ENCODE results near the gene UBE2J1.

UBE2J1 gene

DNA sequence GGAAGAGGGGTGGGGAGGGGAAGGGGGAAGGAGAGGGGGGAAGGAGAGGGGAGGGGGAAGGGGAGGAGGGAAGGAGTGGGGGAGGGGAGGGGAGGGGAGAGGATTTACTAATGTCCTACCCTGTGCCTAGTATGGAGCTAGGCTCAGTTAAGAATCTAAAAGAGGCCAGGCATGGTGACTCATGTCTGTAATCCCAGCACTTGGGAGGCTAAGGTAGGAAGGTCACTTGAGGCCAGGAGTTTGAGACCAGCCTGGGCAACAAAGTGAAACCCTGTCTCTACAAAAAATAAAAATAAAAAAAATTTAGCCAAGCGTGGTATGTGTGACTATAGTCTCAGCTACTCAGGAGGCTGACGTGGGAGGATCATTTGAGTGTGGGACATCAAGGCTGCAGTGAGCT, 13.0 kb downstream of the UBE2J1 start:
- POLR2A ChIA-PET = no interaction called here
- no peak for DNase-seq (ENCODE audit: extremely low spot score)
- TF ChIP-seq HDGF (IDR thresholded peaks at IDR 0.05; ENCODE audit: borderline replicate concordance) (no peak), LEF1 (IDR thresholded peaks at IDR 0.05; ENCODE audit: borderline replicate concordance) (no peak), SUZ12 (IDR thresholded peaks at IDR 0.05) (no peak), L3MBTL2 (conservative IDR thresholded peaks at IDR 0.05) (no peak), CTBP1 (IDR thresholded peaks at IDR 0.05; ENCODE audit: borderline replicate concordance) (no peak), FOXK2 (IDR thresholded peaks at IDR 0.05) (no peak), ARNT (IDR thresholded peaks at IDR 0.05) (no peak), FOXA1 (IDR thresholded peaks at IDR 0.05) (no peak), FOXM1 (IDR thresholded peaks at IDR 0.05; ENCODE audit: borderline replicate concordance) (no peak), TARDBP (IDR thresholded peaks at IDR 0.05) (no peak), ZNF384 (IDR thresholded peaks at IDR 0.05) (no peak), ELF4 (IDR thresholded peaks at IDR 0.05) (no peak; the same call in 1 of the 2 replicates), NFRKB (IDR thresholded peaks at IDR 0.05) (no peak), SP1 (IDR thresholded peaks at IDR 0.05) (no peak), BHLHE40 (IDR thresholded peaks at IDR 0.05; ENCODE audit: borderline replicate concordance) (no peak)
- TF ChIP-seq, protein P1, sequence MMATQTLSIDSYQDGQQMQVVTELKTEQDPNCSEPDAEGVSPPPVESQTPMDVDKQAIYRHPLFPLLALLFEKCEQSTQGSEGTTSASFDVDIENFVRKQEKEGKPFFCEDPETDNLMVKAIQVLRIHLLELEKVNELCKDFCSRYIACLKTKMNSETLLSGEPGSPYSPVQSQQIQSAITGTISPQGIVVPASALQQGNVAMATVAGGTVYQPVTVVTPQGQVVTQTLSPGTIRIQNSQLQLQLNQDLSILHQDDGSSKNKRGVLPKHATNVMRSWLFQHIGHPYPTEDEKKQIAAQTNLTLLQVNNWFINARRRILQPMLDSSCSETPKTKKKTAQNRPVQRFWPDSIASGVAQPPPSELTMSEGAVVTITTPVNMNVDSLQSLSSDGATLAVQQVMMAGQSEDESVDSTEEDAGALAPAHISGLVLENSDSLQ (IDR thresholded peaks at IDR 0.05) = no peak
- CTCF ChIA-PET = no interaction called here

DNA sequence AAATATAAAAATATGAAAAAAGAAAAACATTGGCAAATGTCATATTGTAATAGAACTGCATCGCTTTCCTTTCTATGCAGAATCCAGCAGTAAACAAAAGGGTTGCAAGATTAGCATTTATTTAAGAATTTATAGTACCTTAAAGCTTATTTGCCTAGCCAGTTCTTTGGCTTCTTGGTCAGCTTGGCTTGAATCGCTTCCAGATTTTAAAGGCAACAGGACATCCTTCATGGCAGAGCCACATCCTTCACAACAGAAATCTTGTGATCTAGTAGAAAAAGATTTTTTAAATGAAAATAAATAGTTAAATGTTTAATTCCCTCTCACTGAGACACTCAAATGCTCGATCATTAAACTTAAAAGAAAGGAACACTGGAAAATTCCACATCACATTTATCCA, 17.4 kb downstream of the UBE2J1 start:
- POLR2A ChIA-PET = no interaction called here
- no peak for DNase-seq (ENCODE audit: extremely low spot score)
- CTCF ChIA-PET = no interaction called here
- TF ChIP-seq CTBP1 (IDR thresholded peaks at IDR 0.05; ENCODE audit: borderline replicate concordance) = no peak
- TF ChIP-seq HDGF (IDR thresholded peaks at IDR 0.05; ENCODE audit: borderline replicate concordance) = no peak
- TF ChIP-seq FOXK2 (IDR thresholded peaks at IDR 0.05) = no peak
- TF ChIP-seq, protein P1 (IDR thresholded peaks at IDR 0.05) = no peak
- no peak for TF ChIP-seq FOXA1 (IDR thresholded peaks at IDR 0.05)
- no peak for TF ChIP-seq LEF1 (IDR thresholded peaks at IDR 0.05; ENCODE audit: borderline replicate concordance)
- no peak for TF ChIP-seq ARNT (IDR thresholded peaks at IDR 0.05)
- no peak for TF ChIP-seq SP1 (IDR thresholded peaks at IDR 0.05)
- no peak for TF ChIP-seq NFRKB (IDR thresholded peaks at IDR 0.05)
- no peak for TF ChIP-seq ZNF384 (IDR thresholded peaks at IDR 0.05)
- no peak for TF ChIP-seq TARDBP (IDR thresholded peaks at IDR 0.05)
- no peak for TF ChIP-seq BHLHE40 (IDR thresholded peaks at IDR 0.05; ENCODE audit: borderline replicate concordance)
- TF ChIP-seq L3MBTL2 (conservative IDR thresholded peaks at IDR 0.05) = no peak
- TF ChIP-seq ELF4 (IDR thresholded peaks at IDR 0.05) = no peak
- no peak for TF ChIP-seq FOXM1 (IDR thresholded peaks at IDR 0.05; ENCODE audit: borderline replicate concordance)
- TF ChIP-seq SUZ12 (IDR thresholded peaks at IDR 0.05) = no peak

DNA sequence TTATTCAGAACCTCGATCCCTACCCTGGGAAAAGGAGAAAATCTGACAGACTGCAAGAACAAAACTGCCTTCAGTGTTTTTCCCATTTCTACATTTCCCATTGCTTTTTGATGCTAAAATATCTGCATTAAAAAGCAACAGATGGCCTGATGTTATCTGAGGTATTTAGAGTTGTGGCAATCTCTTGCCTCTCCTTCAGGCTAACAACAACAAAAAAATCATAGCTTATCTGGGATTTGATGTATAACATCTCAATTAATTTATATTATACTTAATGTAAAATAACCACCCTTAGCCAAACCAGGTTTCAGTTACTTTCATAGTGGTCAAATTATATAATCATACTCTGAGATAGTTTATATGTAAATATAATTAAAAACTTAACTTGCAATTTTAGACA, 21.6 kb downstream of the UBE2J1 start:
- POLR2A ChIA-PET = no interaction called here
- no peak for DNase-seq (ENCODE audit: extremely low spot score)
- CTCF ChIA-PET = no interaction called here
- TF ChIP-seq ARNT (IDR thresholded peaks at IDR 0.05) = no peak
- TF ChIP-seq TARDBP (IDR thresholded peaks at IDR 0.05) = no peak
- TF ChIP-seq FOXA1 (IDR thresholded peaks at IDR 0.05) = no peak
- no peak for TF ChIP-seq ELF4 (IDR thresholded peaks at IDR 0.05)
- TF ChIP-seq FOXM1 (IDR thresholded peaks at IDR 0.05; ENCODE audit: borderline replicate concordance) = no peak
- TF ChIP-seq LEF1 (IDR thresholded peaks at IDR 0.05; ENCODE audit: borderline replicate concordance) = no peak
- no peak for TF ChIP-seq SUZ12 (IDR thresholded peaks at IDR 0.05)
- no peak for TF ChIP-seq CTBP1 (IDR thresholded peaks at IDR 0.05; ENCODE audit: borderline replicate concordance)

DNA sequence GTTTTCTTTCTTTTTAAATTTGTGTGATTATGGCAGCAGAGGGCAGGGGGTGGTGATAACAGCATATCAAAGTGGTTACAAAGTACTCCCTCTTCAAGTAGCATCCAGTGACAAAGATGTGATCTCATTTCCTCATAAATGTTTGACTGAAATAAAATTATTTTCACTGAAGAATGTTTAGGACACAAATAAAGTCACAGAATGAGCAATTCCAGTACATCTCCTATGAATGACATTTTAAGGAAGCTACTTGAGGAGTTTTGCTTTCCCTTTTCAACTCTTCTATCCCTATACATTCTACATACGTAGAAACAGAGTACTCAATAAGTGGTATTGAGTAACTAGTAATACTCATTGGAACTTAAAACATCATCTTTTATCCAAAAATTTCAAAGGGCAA, 23.5 kb downstream of the UBE2J1 start:
- CTCF ChIA-PET = no interaction called here
- TF ChIP-seq FOXM1 (IDR thresholded peaks at IDR 0.05; ENCODE audit: borderline replicate concordance) (no peak), LEF1 (IDR thresholded peaks at IDR 0.05; ENCODE audit: borderline replicate concordance) (no peak), ARNT (IDR thresholded peaks at IDR 0.05) (no peak), BHLHE40 (IDR thresholded peaks at IDR 0.05; ENCODE audit: borderline replicate concordance) (no peak), TARDBP (IDR thresholded peaks at IDR 0.05) (no peak), ZNF384 (IDR thresholded peaks at IDR 0.05) (no peak), HDGF (IDR thresholded peaks at IDR 0.05; ENCODE audit: borderline replicate concordance) (no peak), FOXA1 (IDR thresholded peaks at IDR 0.05) (no peak), ELF4 (IDR thresholded peaks at IDR 0.05) (no peak)
- no peak for DNase-seq (ENCODE audit: extremely low spot score)
- POLR2A ChIA-PET = no interaction called here

DNA sequence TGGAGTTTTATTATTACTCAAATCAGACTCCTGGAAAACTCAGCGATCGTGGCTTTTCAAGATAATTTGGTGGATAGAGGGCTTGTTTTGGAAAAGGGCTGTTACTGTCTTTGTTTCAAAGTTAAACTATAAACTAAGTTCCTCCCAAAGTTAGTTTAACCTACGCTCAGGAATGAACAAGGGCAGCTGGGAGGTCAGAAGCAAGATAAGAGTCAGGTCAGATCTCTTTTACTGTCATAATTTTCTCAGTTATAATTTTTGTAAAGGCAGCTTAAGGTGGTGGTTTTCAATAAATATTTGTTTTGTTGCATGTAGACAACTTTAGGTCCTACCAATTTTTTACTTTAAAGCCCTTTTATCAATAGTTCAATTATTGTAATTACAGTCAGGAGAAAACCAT, 28.2 kb downstream of the UBE2J1 start:
- POLR2A ChIA-PET = no interaction called here
- TF ChIP-seq ZNF384 (IDR thresholded peaks at IDR 0.05) (no peak), CTBP1 (IDR thresholded peaks at IDR 0.05; ENCODE audit: borderline replicate concordance) (no peak), L3MBTL2 (conservative IDR thresholded peaks at IDR 0.05) (no peak), TARDBP (IDR thresholded peaks at IDR 0.05) (no peak), NFRKB (IDR thresholded peaks at IDR 0.05) (no peak), ELF4 (IDR thresholded peaks at IDR 0.05) (no peak), SP1 (IDR thresholded peaks at IDR 0.05) (no peak), FOXK2 (IDR thresholded peaks at IDR 0.05) (no peak), HDGF (IDR thresholded peaks at IDR 0.05; ENCODE audit: borderline replicate concordance) (no peak), LEF1 (IDR thresholded peaks at IDR 0.05; ENCODE audit: borderline replicate concordance) (no peak), FOXM1 (IDR thresholded peaks at IDR 0.05; ENCODE audit: borderline replicate concordance) (no peak)
- TF ChIP-seq, protein P1 (IDR thresholded peaks at IDR 0.05) = no peak
- no peak for DNase-seq (ENCODE audit: extremely low spot score)
- CTCF ChIA-PET = no interaction called here

DNA sequence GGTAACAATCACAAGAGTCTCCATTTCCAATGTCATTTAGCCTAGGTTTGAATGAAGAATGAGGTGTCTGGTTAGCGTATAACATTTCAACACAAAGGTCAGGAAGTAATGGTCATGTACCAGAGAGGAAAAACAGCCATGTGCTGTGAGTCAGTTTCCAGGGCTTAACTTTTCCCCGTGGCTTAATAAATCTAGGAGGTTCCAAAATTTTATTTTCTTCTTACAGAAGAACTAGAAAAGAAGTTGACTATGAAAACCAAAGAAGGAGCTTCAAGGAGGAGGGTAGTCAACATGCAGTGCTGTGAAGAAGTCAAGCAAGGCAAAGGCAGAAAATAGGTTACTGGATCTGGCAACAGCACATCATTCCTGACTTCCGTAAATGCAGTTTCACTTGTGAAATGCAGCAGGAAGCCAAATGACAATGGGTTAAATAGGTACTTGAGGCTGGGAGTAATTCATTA, 29.0 kb downstream of the UBE2J1 start:
- ChIA-PET POLR2A (no interaction called here), CTCF (no interaction called here)
- TF ChIP-seq CTBP1 (IDR thresholded peaks at IDR 0.05; ENCODE audit: borderline replicate concordance) (no peak), FOXA1 (IDR thresholded peaks at IDR 0.05) (no peak), TARDBP (IDR thresholded peaks at IDR 0.05) (no peak), HDGF (IDR thresholded peaks at IDR 0.05; ENCODE audit: borderline replicate concordance) (no peak), NFRKB (IDR thresholded peaks at IDR 0.05) (no peak), FOXK2 (IDR thresholded peaks at IDR 0.05) (no peak), ELF4 (IDR thresholded peaks at IDR 0.05) (no peak), SP1 (IDR thresholded peaks at IDR 0.05) (no peak), L3MBTL2 (conservative IDR thresholded peaks at IDR 0.05) (no peak), LEF1 (IDR thresholded peaks at IDR 0.05; ENCODE audit: borderline replicate concordance) (no peak), ZNF384 (IDR thresholded peaks at IDR 0.05) (no peak)
- TF ChIP-seq, protein P1 (IDR thresholded peaks at IDR 0.05) = no peak
- DNase-seq (ENCODE audit: extremely low spot score) = no peak

All from HEK293T (cell line).